Colonic mucosa (tissue), 4 donors: Measurements from ENCODE around the gene VPS9D1. TPM values are rescaled to one million over a fixed set of nuclear protein-coding genes. Genes with fewer than 3 reads are reported as not detected.
A peak's percentile ranks its signal among the peaks of the same experiment; 100 is the strongest.

Experiments used
- DNase-seq: peaks from one replicate; pipeline ENCODE4 v3.0.0-alpha.2; 2020
- H3K27ac ChIP-seq: fragments of 200-600 bp; one replicate; pipeline ENCODE4 v1.8.0; 2021
- H3K27me3 ChIP-seq: fragments of 200-600 bp; one replicate; pipeline ENCODE4 v1.8.0; 2021
- H3K36me3 ChIP-seq: fragments of 200-600 bp; one replicate; pipeline ENCODE4 v1.8.0; 2021
- H3K4me1 ChIP-seq: fragments of 200-600 bp; one replicate; pipeline ENCODE4 v1.8.0; 2021; ENCODE audit warnings: mild to moderate bottlenecking
- H3K4me3 ChIP-seq: fragments of 200-600 bp; one replicate; pipeline ENCODE4 v1.8.0; 2021
- H3K9ac ChIP-seq, 2 donors: one replicate each; pipeline ENCODE4 v1.7.0; 2013; ENCODE audit warnings: control low read depth in 2 of 2, low read depth in 2 of 2, low read length in 2 of 2
- H3K9me3 ChIP-seq: fragments of 200-600 bp; one replicate; pipeline ENCODE4 v1.8.0; 2021
- intact Hi-C: fragments of 100-400 bp; cut with DNase I; formaldehyde crosslinking; loops from one replicate; pipeline ENCODE4 v1.14.1; 2022
- total RNA-seq, 2 donors: library from RNA; stranded (reverse); fragmentation: NEBNext Ultra II Directional in 1 of 2; extraction: Animal tissue kit (Norgen Biotek cat#: 25700) in 1 of 2; gene quantifications; one replicate each; pipeline ENCODE4 v1.2.1, GENCODE V29; 2021
- TF ChIP-seq, protein P1 (sequence below): fragments of 200-600 bp; IDR thresholded peaks from one replicate; pipeline ENCODE4 v1.8.0; 2022; ENCODE audit warnings: antibody characterized with exemption, mild to moderate bottlenecking
- donor health status: healthy.
- donor health status: DM: no; HTN: no; CAD: no.
- donor health status: DM: no; HTN: no; CAD: no.

Gene VPS9D1
- total RNA-seq, 2 donors from 2014 or later, result 11.9 to 12.7 TPM

GRCh38 chr16:89711601-89712273, 9.0 kb downstream of the VPS9D1 start:
- peaks cover 5% of the 10 kb centered on the region for H3K4me1 ChIP-seq
- intact Hi-C loops, result no loop called here
- peak overlapping the region; percentile 40 for H3K4me3 ChIP-seq
- H3K9me3 ChIP-seq, result no peaks in the 10 kb centered on the region
- no peak overlapping the region for H3K27ac ChIP-seq
- DNase-seq, result peak; percentile 68
- peak overlapping the region in 1 of 2 donors; percentile 63 for H3K9ac ChIP-seq
- no peaks in the 10 kb centered on the region for H3K27me3 ChIP-seq
- H3K36me3 ChIP-seq, result no peaks in the 10 kb centered on the region
- TF ChIP-seq, protein P1, sequence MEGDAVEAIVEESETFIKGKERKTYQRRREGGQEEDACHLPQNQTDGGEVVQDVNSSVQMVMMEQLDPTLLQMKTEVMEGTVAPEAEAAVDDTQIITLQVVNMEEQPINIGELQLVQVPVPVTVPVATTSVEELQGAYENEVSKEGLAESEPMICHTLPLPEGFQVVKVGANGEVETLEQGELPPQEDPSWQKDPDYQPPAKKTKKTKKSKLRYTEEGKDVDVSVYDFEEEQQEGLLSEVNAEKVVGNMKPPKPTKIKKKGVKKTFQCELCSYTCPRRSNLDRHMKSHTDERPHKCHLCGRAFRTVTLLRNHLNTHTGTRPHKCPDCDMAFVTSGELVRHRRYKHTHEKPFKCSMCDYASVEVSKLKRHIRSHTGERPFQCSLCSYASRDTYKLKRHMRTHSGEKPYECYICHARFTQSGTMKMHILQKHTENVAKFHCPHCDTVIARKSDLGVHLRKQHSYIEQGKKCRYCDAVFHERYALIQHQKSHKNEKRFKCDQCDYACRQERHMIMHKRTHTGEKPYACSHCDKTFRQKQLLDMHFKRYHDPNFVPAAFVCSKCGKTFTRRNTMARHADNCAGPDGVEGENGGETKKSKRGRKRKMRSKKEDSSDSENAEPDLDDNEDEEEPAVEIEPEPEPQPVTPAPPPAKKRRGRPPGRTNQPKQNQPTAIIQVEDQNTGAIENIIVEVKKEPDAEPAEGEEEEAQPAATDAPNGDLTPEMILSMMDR, result no peak

DNA sequence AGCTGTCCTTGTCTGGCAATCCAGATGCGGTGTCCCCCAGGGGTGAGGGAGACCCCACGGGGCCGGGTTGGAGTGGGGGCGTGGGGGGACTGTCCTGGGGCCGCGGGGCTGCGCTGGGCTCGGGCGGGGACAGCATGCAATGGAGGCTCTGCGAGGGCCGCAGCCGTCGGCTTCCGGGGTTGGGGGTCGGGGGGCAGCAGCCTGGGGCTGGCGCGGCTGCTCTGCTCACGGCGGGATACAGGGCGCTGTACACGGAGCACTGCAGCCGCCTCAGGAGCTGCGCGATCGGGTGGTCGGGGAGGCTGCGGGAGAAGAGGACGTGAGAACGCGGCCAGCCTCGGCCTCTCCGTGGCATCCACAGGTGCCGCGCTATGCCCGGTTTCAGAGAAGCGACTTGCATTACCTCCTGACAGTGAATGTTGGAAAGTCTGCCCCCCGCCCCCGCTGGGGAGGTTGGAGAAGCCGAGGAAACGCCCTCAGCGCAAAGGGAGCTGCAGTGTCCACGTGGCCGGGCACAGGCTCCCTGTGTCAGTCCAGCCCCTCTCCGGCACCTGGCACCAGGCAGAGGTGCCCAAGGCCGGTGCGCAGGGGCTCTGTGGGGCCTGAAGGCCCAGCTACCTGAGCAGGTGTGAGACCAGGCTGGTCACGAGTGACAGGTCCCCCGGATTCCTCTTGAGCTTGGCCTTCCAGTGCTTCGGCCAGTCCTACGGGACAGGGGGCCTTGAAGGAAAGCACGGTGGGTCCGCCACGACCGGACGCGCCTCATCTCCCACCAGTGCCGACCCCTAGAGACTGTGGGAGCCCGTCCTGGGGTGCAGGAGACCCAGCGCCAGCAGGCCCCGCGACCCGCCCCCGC, 9.8 kb downstream of the VPS9D1 start:
- intact Hi-C loops, result no loop called here

GRCh38 chr16:89709716-89710432, 10.8 kb downstream of the VPS9D1 start:
- TF ChIP-seq, protein P1, result no peak
- intact Hi-C loops, result loop anchor here (5.0 kb wide), 2 partner anchors 82 to 152 kb away; no protein-coding TSS in a partner anchor
- Histone ChIP-seq H3K27ac (no peak overlapping the region), H3K9ac (no peak overlapping the region), H3K4me1 (peaks cover 5% of the 10 kb centered on the region), H3K36me3 (no peaks in the 10 kb centered on the region), H3K4me3 (no peak overlapping the region), H3K27me3 (no peaks in the 10 kb centered on the region), H3K9me3 (no peaks in the 10 kb centered on the region)
- DNase-seq, result no peak

More for the DNA sequence above, 9.8 kb downstream of the VPS9D1 start:
- H3K9ac ChIP-seq, result no peak overlapping the region
- no peak overlapping the region for H3K27ac ChIP-seq
- TF ChIP-seq, protein P1, result no peak
- H3K4me1 ChIP-seq, result peaks cover 5% of the 10 kb centered on the region
- no peaks in the 10 kb centered on the region for H3K36me3 ChIP-seq
- H3K9me3 ChIP-seq, result no peaks in the 10 kb centered on the region
- H3K4me3 ChIP-seq, result no peak overlapping the region
- DNase-seq, result no peak
- H3K27me3 ChIP-seq, result no peaks in the 10 kb centered on the region

GRCh38 chr16:89709166-89709565, 11.5 kb downstream of the VPS9D1 start:
- TF ChIP-seq, protein P1, result no peak
- no peak overlapping the region for H3K27ac ChIP-seq
- no peak for DNase-seq
- H3K27me3 ChIP-seq, result no peaks in the 10 kb centered on the region
- H3K4me1 ChIP-seq, result peaks cover 5% of the 10 kb centered on the region
- intact Hi-C loops, result loop anchor here (5.0 kb wide), 2 partner anchors 83 to 153 kb away; no protein-coding TSS in a partner anchor
- no peak overlapping the region for H3K4me3 ChIP-seq
- H3K9me3 ChIP-seq, result no peaks in the 10 kb centered on the region
- no peak overlapping the region for H3K9ac ChIP-seq
- H3K36me3 ChIP-seq, result no peaks in the 10 kb centered on the region

DNA sequence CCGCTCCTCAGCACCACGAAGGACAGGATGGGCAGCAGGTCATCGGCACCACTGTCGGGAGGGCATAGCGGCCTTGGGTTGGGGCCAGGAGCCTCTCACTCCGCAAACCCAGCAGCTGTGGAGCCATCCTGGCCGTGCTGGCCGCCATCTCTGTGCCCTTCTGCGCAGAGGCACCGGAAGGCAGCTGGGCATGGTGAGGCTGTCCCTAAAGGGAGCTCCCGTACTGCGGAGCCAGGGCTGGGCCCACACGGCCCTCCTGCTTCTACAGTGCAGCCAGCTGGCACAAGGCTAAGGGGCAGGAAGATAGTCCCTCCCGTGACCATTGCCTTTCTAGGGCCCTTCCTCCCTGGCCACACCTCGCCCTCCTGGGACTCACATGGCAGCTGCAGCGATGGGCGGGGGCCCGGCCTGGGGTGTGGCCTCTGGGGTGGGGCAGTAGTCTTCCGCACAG, 12.2 kb downstream of the VPS9D1 start:
- no peak overlapping the region for H3K27ac ChIP-seq
- no peaks in the 10 kb centered on the region for H3K36me3 ChIP-seq
- no peaks in the 10 kb centered on the region for H3K27me3 ChIP-seq
- H3K4me1 ChIP-seq, result peaks cover 5% of the 10 kb centered on the region
- H3K9me3 ChIP-seq, result no peaks in the 10 kb centered on the region
- H3K4me3 ChIP-seq, result no peak overlapping the region
- H3K9ac ChIP-seq, result peak overlapping the region in 1 of 2 donors; percentile 40
- peak; percentile 77 for DNase-seq
- TF ChIP-seq, protein P1, result no peak
- intact Hi-C loops, result loop anchor here (5.0 kb wide), 2 partner anchors 84 to 154 kb away; no protein-coding TSS in a partner anchor
